22Rv1 (cell line): ENCODE data around the gene THY1.

ENCODE experiments used
- CTCF ChIP-seq: fragments of 450-650 bp; IDR thresholded peaks from 2 replicates; pipeline ENCODE4 v1.5.1; 2017; ENCODE audit warnings: mild to moderate bottlenecking
- ZFX ChIP-seq: fragments of 450-650 bp; IDR thresholded peaks from 2 replicates; pipeline ENCODE4 v1.6.1; 2017; ENCODE audit warnings: antibody characterized with exemption, borderline replicate concordance

- peak; percentile 19; the same call in 1 of the 2 replicates for TF ChIP-seq CTCF
- TF ChIP-seq ZFX: no peak
These were observed 51.2 kb downstream of the THY1 start for GRCh38 chr11:119371778-119372182.
